Activated CD4-positive, alpha-beta T cell treated with anti-CD3 and anti-CD28 coated beads for 48 hours (primary cell): ENCODE measurements around the gene DOCK11.
"Not testable (repeated sequence)": the region's sequence is repeated elsewhere in the genome, so short reads cannot be mapped to it uniquely, and the experiment has no call there.

Experiments used
- DNase-seq: peaks from one replicate; pipeline ENCODE4 v3.0.0-alpha.2; 2020

Gene DOCK11

DNA sequence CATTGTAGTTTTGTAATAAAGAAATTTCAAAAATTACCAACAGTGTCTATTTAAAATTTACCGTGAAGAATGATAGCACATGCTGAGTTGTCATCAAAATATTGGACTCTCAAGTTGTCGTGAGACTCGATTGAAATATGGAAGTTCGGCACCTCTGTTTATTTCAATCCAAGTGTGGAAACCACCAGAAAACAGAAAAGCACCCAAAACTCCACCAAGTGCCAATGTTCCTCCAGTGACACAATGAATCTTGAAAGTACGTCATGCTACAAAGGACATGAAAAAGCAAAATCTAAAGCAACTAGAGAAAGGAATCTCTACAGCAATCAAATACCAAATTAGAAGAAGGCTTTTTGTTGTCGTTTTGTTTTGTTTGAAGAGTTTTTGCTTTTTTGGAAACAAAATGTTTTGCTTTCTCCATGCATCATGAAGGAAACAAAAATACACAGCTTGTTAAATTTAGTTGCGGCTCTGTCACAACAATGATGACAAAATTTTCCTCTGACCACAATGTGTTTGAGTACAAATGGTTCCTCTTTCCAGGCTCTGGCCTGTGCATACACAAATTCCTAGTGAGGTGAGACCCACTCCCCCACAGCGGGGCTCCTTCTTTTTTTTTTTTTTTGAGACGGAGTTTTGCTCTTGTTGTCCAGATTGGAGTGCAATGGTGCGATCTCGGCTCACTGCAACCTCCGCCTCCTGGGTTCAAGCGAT, 222.2 kb downstream of the DOCK11 start:
- DNase-seq = no peak

DNA sequence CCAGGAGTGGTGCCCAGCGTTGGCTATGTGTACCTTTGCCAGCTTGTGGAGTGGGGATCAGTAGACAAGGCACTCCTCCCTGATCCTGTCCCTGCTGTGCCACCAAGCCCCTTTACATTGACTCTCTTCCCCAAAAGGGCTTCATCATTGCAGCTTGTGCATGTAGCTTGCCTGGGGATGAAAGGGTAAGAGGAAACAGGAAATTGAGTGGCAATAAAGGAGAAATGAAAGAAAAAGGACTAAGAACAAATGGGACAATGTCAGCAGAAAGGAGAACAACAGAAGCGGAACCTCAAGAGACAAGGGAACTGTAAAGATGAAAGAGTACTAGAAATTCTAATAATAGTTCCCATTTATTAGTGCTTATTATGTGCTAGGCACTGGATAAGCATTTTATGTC, 223.1 kb downstream of the DOCK11 start:
- DNase-seq = no peak

DNA sequence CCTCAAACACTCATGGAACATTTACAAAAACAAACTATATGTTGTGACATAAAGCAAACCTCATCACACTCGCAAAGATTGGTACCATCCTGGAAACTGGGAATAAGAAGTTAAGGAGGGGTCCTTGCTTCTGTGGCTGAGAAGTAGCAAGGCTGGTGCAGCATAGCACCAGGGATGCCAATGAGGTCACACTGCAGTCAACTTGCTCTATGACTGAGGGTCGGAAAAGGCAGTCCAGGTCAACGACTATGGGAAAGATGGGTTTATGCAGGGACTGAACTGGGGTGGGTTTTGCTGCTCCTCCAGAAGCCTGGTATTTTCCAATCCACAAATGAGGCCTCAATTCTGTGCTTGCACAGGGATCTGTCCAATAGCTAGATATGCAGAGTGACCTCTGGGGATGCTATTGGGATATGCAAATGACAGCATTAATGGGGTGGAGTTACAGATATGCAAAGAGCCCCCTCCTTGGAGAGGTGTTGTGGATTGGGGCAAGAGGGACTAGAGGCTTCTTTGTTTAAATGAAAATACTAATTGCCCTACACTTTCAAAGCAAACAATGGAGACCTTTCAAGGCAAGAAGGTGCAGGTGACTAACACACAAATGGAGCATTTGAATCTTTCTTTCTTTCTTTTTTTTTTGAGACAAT, 224.6 kb downstream of the DOCK11 start:
- no peak for DNase-seq

GRCh38 chrX:118723376-118723775, 227.8 kb downstream of the DOCK11 start:
- DNase-seq = no peak

DNA sequence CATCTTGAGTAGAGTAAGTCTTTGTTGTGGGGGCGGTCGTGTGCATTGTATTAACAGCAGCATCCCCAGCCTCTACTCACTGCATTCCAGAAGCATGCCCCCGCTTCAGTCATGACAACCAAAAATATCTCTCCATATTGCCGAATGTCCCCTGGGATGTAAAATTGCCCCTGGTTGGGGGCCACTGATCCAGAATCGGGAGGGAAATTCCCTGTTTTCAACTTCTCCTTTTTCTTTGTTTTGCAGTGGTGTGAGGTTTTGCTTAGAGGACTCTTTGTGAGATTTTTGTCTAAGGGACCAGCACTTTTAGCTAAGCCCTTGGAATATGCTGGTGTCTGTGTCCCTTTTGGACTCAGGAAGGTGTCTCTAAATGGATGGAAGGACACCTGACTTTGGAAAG, 228.8 kb downstream of the DOCK11 start:
- no peak for DNase-seq

- DNase-seq = no peak
Observed at GRCh38 chrX:118724775-118725174, 229.2 kb downstream of the DOCK11 start.

- DNase-seq = no peak
Observed at GRCh38 chrX:118726396-118726795, 230.8 kb downstream of the DOCK11 start.

DNA sequence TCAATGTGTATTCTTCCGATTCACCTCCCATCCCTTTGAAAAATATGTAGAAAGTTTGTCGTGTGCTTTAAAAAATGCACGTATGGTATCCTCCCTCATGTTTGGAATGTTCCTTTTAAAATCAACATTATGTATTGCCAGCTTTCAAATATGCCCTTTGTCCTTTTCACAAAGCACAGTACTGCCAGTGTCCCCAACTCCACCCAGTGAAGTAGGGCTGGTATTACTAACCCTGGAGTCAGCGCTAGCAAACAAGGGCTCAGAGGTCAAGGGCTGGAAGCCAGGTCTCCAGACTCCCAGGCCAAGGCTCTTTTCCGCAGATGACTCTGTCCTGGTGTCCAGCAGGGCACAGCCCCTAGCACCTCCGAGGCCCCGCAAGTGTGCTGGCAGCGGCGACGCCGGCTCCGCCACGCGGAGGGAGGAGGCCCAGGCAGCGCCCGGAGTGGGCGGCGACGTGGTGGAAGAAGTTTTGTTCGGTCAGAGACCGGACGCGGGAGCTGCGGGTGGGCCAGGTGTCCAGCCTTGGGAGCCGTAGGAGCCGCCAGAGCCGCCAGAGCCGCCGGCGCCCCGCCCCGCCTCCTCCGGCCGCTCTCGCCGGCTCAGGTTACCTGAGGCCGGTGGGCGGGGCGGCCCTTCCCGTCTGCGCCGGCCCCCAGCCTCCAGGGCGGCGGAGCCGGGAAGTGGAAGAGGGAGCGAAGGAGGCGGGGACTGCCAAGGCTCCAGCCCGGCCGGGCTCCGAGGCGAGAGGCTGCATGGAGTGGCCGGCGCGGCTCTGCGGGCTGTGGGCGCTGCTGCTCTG, 231.5 kb downstream of the DOCK11 start, which contains the start of gene IL13RA1:
Gene IL13RA1, plus strand, starts transcription at position 720 of the 799 bp plus-strand sequence. Its CDS starts 33 bp downstream, at position 753.
- peak; percentile 31 for DNase-seq

DNA sequence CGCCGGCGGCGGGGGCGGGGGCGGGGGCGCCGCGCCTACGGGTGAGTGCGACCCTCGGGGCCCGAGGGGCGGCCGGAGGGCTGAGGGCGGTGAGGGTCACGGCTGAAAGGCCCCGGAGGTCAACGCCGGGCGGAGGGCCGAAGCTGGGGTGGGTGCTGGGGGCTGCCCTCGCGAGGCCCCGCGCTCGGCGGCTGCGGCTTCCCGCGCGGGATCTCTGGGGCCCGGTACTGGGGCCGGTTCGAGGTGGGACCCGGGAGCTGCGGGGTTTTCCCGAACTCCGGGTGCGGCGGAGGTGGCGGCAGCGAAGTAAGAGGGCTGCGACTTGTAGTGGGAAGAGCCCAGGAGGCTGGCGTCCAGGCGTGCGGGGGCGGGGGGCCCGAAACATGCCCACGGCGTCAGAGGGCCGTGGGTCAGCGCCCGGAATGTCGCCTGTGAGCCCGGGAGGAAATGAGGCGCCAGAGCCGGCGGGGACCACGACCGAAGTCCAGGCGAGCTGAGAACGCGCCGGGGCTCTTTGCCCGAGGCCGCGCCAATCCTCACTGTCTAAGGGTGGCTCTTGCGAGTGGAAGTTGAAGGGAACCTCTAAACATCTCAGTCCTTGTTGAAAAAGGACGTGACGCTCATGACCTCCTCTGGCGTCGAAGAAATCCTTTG, 232.2 kb downstream of the DOCK11 start:
- peak; percentile 3 for DNase-seq

DNA sequence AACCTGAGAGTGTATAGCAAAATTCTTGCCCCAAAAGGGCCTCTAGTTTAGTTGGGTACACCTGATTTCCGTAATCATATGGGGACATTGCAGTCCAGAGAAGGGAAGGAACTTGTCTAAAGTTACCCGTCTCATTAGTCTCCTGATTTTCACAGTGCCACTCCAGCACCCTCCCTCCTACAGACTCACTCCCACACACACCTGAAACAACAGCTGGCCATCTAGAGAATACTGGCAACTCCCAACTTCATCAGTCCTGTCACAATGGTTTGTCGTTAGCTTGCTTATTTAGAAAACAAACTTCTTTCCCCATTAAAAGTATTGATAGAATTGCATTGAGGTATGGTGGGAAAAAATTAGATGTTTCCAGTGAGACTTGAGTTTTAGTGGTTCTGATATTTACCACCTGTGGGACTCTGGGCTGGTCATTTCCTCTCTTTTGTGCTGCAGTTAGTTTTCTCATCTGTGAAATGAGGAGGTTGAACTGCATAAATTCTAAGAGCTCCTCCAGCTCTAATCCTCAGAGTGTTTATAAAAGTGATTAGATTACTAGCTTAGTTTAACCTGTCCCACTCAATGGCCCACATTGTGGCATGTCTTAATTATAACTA, 233.5 kb downstream of the DOCK11 start:
- DNase-seq = no peak

- DNase-seq = no peak
Observed at GRCh38 chrX:118730500-118731247, 235.1 kb downstream of the DOCK11 start.

DNA sequence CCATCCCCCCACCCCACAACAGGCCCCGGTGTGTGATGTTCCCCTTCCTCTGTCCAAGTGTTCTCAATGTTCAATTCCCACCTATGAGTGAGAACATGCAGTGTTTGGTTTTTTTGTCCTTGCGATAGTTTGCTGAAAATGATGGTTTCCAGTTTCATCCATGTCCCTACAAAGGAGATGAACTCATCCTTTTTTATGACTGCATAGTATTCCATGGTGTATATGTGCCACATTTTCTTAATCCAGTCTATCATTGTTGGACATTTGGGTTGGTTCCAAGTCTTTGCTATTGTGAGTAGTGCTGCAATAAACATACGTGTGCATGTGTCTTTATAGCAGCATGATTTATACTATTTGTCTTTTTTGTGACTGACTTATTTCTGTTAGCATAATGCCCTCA, 236.9 kb downstream of the DOCK11 start:
- DNase-seq = not testable (repeated sequence)

DNA sequence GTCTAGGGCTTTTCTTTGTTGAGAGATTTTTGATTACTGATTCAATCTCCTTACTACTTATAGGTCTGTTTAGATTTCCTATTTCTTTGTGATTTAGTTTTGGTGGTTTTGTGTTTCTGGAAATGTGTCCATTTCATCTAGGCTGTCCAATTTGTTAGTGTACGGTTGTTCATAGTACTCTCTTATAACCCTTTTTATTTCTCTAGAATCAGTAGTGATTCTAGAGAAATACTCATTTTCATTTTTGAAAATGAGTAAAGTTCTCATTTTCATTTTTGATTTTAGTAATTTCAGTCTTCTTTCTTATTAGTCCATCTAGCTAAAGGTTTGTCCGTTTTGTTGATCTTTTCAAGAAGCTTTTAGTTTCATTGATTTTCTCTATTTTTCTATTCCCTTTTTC, 239.3 kb downstream of the DOCK11 start:
- no peak for DNase-seq
